GM12801 (cell line): ENCODE measurements around the gene BMP6.

Experiments
- TF ChIP-seq, protein P1 (sequence below): IDR thresholded peaks from one replicate; pipeline ENCODE4 v1.5.1; 2011; ENCODE audit warnings: control low read depth; ENCODE audit not compliant: insufficient read length; ENCODE audit errors: extremely low read depth

BMP6 gene

DNA sequence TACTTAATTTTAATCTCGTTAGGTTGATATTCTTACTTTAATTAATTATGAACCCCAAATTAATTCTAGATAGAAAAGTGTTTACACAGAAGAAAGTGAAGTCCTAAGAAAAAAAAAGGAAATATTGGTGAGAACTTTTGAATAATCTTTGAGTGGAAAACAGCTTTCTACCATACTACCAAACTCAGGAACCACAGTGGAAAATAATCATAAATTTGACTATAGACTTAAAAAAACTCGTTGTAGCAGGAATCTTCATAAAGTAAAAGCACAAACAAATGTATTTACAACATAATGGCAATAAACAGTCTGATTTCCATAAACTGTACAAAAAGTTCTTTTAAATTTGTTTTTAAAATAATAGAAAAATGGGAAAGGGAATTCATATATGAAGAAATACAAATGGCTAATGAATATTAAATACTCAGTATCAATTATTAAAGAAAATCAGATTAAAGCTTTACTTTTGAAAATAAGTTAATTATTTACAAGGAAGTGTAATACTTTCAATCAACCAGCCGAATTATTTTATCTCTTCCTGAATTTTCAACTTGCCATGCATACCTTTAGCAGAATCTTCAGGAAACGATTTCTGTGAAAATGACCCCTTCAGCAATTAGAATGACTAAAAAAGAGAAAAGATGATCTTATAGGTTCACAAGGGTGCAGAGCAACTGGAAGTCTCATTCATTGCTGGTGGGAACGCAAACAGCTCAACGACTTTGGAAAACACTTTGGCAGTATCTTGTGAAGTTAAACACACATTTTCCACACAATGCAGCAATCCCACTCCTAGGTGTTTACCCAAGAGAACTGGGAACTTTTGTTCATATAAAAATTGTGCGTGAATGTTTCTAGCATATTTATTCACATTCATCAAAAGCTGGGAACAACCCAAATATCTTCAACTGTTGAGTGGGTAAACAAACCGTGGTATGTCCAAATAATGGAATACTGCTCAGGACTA lies 38.5 kb upstream of the BMP6 start:
- TF ChIP-seq, protein P1, sequence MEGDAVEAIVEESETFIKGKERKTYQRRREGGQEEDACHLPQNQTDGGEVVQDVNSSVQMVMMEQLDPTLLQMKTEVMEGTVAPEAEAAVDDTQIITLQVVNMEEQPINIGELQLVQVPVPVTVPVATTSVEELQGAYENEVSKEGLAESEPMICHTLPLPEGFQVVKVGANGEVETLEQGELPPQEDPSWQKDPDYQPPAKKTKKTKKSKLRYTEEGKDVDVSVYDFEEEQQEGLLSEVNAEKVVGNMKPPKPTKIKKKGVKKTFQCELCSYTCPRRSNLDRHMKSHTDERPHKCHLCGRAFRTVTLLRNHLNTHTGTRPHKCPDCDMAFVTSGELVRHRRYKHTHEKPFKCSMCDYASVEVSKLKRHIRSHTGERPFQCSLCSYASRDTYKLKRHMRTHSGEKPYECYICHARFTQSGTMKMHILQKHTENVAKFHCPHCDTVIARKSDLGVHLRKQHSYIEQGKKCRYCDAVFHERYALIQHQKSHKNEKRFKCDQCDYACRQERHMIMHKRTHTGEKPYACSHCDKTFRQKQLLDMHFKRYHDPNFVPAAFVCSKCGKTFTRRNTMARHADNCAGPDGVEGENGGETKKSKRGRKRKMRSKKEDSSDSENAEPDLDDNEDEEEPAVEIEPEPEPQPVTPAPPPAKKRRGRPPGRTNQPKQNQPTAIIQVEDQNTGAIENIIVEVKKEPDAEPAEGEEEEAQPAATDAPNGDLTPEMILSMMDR = no peak

DNA sequence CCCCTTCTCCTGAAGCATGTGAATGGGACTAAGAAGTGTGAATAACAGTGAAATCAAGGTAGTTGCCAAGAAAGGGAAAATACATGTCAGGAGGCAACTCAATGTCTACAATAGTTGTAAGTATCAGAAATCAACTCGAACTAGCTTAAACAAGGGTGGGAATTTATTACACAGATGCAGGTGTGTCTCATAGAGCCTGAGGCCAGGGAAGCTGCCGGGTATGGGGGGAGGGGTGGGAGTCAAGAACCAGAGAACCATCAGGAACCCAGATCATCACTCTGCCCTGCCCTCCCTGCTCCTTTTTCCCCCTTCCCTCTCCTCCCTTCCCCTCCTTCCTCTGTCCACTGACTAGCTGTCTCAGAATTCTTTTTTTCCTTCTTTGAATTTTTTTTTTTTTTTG lies 34.9 kb upstream of the BMP6 start:
- TF ChIP-seq, protein P1 = no peak

DNA sequence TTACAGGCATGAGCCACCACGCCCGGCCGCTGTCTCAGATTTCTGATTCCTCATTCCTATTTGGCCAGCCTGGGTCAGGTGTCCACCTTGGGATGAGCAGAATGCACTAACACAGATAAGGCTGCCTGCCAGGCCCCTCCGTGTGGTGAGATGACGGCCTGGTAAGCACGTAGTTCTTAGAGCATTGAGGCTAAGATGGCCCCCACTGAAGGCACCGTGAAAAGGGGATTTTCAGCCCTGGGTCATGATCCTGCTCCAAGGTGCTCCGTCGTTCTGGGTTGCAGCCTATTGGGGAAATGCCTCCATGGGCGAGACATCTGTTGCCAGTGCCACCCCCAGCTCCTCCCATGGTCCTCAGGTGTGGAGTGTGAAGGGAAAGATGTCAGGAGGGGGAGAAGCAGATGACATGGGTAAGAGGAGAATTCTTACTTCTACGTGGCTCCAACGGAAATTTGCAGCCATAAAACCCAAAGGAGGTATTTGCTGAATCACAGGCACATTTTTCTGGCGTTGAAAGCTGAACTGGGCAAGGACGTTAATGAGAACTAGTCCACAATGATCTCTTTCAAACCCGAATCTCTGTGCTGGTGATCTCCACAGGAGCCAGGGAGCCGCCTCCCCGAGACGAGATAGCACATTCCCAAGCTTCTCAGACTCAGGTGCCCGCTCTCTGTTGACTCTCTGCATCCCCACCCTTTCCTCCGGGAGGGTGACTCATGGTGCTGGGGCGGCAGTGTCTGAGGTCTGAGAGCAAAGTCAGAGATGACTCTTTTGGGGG lies 34.0 kb upstream of the BMP6 start:
- TF ChIP-seq, protein P1 = no peak

DNA sequence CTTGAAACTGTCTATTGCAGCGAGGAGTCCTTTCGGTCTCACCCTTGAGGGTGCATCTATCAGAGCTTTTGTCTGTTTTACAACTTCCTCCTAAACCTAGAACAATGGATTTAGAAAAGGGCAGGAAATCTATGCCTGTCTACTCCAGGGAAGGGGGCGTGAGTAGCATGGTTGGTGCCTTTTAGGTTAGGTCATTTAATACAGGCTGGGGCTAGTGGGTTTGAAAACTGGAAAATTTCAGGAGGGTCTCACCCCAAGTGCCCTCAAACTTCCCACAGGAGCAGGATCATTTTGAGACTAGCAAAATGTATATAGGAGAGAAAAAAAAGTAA lies 33.5 kb upstream of the BMP6 start:
- TF ChIP-seq, protein P1 = no peak

DNA sequence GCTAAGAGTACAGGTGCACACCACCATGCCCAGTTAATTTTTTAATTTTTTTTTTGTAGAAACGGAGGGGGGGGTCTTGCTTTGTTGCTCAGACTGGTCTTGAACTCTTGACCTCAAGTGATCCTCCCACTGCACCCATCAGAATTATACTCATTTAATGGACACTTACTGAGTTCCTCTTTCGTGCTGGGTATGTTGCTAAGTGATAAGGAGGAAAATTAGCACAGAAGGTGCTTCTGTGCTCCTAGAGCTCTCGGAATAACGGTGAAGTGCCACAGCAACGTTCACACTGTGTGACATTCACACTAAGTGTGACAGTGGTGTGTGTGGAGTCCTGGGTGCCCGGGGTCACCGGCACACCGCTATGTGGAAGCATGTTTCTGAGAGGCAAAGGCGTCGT lies 32.1 kb upstream of the BMP6 start:
- TF ChIP-seq, protein P1 = no peak

DNA sequence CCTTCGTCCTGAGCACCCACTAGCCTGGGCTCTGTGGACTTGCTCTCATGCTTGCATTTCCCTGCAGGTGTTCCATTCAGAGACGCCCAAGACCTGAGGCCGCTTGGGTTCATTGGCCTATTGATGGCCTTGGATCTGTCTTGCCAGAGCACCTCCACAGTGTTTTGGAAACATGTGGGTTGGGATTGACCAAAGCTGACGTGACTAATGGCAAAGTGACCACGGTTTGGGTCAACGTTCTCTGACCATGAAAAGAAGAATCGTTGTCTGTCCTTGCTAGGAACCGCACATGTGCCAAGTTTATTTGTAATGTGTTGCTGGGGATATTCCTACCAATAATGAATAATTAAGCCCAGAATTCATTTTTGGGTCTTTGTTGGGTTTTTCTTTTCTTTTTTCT lies 29.8 kb upstream of the BMP6 start:
- TF ChIP-seq, protein P1 = no peak

DNA sequence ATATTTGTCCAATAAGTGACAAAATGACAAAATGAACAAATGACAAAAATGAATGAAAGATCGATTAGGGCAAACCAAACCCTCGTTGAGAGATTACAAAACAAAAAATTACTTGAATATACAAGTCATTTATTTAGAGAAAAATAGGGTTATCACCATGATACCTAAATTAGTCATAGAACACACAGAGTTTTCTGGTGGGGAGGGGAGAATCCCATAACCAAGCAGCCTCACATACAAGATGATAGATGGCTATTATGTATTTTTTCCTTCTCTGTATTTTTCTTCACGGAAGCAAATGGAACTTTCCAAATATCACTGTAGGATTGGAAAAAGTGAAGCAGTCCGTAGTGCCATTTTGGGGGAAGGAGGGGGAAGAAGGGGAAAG lies 28.5 kb upstream of the BMP6 start:
- TF ChIP-seq, protein P1 = no peak
